HG03521 (cell line): ENCODE data around the gene C4orf36.

ENCODE experiments used
- ATAC-seq: cut with Tn5 transposase; IDR thresholded peaks from one replicate; pipeline ENCODE4 v1.9.1; 2021; ENCODE audit warnings: mild to moderate bottlenecking, moderate library complexity; ENCODE audit not compliant: unreplicated experiment

The C4orf36 gene, protein sequence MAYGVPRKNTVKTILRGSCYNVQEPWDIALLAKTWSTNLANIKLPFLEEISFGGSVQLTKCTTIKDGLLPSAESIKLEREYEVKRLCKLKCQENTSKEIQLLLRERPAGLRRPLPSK

DNA sequence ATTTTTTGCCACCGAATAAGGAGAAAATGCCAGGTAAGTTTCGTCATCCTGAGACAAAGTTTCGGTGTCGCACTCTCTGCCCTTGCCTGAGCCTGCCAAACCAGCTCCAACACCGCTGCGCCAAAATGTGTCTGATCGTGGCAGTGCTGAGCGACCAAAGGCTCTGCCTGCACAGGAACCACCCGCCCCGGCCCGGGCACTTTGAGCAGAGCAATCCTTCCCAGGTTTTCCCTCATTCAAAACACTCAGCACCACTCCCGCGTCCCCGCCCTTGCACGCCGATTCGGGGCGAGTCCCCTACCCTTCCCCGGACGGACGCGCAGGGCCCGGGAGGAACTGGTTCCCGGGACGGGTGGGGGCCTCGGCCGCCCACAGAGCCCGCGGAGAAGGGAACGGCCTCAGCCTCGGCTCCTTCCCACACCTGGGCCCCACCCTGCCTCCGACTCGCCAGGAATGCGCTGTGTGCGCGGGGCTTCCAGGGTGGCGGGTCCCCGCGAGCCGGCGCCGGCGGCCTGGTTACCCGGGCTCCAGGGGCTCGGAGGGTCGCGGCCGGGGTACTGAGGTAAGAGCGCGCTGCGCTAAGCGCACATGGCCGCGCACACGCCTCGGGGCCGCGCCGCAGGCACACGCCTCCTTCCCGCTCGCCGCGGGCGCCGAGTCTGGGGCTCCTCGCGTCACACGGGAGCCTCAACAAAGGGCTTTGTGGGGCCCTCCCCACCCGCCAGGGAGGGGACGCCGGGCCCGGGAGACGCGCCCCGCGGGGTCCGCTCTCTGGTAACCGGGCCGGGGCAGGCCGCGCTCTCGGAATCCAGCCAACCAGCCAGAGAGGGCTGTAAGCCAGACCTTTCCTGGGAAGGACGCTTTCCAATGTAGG is at the start of gene C4orf36:
C4orf36 (minus strand) TSS at position 661 of the 874 bp plus-strand sequence. CDS start 902 bp downstream, outside the sequence.
- ATAC-seq = peak; percentile 52

DNA sequence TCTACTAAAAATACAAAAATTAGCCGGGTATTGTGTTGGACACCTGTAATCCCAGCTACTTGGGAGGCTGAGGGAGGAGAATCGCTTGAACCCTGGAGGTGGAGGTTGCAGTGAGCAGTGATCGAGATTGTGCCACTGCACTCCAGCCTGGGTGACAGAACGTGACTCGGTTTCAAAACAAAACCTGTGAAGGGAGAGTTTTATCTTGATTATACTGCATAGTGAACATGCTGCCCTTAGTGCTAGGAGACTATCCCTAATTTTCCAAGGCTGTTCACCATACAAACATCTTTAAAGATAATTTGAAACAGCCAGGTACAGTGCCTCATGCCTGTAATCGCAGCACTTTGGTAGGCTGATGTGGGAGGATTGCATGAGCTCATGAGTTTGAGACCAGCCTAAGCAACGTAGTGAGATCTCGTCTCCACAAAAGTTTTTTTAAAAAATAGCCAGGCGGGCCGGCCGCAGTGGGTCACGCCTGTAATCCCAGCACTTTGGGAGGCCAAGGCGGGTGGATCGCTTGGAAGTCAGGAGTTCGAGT is 48.8 kb upstream of the C4orf36 start:
- ATAC-seq = no peak

DNA sequence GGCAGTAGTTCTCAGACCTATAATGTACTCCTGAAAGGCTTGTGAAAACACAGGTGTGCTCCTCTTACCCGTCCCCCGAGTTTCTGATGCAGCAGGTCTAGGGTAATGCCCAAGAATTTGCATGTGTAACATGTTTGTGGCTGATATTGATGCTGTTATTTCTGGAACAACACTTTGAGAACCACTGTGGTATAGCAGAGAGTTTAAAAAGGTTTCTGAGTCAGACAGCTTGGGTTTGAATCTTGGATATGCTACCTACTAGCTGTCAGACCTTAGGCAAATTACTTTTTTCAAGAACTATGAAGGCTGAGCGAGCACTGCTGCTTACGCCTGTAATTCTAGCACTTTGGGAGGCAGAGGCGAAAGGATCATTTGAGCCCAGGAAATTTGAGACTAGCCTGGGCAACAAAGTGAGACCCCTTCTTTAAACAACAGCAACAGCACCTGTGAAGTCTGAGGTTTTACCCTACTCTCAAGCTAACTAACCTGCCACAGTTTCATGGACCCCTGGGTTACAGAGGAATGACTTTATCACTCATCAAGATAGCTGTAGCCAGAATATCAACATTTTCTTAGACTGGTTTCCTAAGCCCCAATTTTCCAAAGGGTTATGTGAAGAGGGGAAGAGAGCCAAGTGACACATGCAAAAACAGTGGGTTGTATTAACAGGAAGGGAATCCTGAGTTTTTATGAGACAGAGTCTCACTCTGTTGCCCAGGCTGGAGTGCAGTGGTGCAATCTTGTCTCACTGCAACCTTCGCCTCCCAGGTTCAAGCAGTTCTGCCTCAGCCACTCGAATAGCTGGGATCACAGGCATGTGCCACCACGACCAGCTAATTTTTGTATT is 47.7 kb upstream of the C4orf36 start:
- peak; percentile 49 for ATAC-seq

- ATAC-seq = no peak
These were observed 46.7 kb upstream of the C4orf36 start for GRCh38 chr4:86938771-86939520.

- peak; percentile 25 for ATAC-seq
These were observed 43.9 kb upstream of the C4orf36 start for GRCh38 chr4:86935853-86936733.

- no peak for ATAC-seq
These were observed 43.3 kb upstream of the C4orf36 start for GRCh38 chr4:86935566-86935852.

GRCh38 chr4:86934771-86935565 is 42.7 kb upstream of the C4orf36 start, which contains the start of gene AFF1:
Gene AFF1, plus strand, starts transcription at chr4:86935011. Its CDS starts 13,523 bp downstream, at chr4:86948534.
- ATAC-seq = peak; percentile 43

DNA sequence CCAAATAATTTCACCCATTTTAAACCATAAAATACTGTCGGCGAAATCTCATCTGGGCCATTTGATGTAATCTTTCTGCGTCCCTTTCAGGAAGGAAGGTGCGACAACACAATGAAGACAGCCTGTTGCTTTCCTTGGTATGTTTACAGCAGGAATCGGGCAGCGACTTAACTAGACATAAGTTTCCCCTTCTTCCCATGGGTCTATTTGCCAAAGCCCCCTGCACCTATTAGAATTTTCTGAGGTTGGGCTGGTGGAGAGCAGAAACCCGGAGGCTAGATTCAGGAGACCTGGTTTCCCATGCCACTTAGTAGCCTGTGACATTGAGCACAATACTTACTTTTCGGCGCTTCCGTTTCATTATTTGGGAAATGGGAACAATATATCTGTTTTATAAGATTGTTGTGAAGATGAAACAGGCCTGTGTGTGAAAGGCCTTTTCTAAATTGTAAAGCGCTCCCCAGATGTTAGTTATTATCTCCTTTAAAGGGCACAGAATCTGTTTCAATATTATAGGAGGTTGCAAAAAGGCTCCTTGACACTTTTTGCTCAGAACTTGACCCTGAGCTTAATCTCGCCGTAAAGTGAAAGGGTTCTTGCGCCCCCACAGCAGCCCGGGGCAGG is 42.0 kb upstream of the C4orf36 start:
- ATAC-seq = no peak

DNA sequence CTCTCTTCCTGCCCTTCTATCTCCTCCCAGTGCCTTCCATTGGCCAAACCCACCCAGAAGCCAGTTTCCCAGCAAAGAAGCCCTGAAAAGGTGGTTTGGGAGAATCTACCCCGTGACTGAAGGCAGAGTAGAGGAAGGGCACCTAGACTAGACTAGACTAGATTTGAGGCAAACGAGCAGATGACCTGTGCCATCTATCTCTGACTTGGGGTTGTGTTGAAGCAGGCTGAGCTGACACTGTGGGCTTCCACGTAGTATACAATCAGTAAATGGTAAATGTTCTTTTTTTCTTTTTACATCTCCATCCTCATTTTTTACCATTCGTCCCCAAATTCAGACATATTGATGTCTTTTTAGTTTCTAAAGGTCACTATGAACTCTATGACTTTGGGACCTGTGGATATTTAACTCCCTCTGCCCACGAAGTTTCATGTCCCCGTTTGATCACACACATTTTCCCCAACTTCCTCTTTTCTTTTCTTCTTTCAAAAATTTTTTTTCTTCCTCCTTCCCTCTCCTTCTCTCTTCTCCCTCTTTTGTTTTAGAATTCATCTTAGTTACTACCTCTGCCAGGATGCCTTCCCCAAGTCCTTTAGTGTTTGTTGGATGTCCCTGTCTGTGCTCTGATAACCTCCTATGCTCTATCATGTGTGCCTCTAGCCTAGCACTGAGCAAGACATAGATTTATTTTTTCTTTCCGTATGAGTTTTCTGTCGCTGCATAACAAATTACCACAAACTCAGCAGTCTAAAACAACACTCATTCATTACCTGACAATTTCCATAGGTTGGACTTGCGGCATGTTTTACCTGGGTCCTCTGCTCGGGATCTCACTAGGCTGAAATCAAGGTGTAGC is 36.4 kb upstream of the C4orf36 start:
- no peak for ATAC-seq

DNA sequence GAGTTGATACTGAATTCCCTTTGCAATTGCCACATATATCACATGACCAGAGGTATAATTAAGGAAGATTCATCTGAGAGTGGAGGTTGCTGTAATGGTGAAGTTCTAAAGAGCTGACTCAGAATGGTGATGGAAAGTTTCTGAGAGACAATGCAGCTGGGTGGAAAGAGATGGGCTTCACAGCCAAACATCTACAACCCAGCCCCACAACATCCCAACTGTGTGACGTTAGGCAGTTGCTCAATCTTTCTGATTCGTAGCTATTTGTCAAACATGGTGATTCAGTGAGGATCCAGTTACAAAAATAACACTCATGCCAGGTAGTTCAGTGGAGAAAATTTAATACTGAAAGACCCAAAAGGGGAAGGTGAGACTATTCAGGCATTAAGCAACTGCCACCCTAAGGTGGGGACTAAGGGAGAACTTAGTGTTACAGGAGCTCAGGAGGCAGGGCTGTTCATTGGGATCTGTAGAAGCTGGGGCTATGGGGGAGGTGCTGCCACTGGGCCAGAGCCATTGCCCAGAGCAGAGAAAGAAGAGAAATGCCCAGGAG is 35.7 kb upstream of the C4orf36 start:
- ATAC-seq = no peak

GRCh38 chr4:86926435-86927086 is 34.3 kb upstream of the C4orf36 start:
- no peak for ATAC-seq

- ATAC-seq = no peak
These were observed 32.6 kb upstream of the C4orf36 start for GRCh38 chr4:86924811-86925210.

DNA sequence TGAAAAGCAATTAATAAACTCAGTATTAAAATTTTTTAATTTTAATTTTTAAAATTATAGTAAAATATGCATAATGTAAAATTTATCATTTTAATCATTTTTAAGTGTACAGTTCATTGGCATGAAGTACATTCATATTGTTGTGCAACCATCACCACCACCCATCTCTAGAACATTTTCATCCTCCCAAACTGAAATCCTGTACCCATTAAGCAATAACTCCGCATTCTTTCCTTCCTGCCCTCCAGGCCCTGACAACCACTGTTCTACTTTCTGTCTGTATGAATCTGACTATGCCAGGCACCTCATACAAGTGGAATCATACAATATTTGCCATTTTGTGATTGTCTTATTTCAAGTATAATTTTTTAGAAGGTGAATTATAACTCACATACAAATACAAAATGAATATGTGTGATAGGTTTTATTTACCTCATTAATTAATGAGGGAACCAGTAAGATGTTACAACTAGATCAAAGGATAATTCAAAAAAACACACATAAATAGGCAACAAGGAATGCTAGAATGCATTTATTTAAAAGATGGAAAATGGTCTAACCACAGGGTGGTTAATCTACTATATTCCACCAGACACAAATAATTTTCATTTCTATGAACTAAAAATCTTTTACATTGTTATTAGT is 29.5 kb upstream of the C4orf36 start:
- ATAC-seq = no peak

DNA sequence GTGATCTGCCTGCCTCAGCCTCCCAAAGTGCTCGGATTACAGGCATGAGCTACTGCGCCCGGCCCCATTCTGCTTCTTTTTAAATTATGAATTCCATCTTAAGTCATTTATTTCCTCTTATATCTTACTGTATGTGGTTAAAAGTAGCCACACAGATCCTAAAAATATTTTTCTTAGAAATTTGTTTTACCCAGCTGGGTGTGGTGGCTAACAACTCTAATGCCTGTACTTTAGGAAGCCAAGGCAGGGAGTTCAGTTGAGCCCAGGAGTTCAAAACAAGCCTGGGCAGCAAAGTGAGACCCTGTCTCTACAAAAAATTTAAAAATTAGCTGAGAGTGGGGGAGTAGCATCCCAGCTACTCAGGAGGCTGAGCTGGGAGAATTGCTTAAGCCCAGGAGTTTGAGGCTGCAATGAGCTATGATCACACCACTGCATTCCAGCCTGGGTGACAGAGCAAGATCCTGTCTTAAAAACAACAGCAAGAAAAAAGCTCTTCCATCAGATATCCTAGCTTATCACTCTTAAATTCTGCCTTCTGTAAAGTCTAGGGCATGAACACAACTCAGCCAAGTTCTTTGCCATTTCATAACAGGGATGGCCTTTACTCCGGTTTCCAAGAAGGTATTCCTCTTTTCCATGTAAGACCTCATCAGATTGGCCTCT is 27.5 kb upstream of the C4orf36 start:
- no peak for ATAC-seq

- no peak for ATAC-seq
These were observed 26.4 kb upstream of the C4orf36 start for GRCh38 chr4:86918539-86919072.
